ENCODE results near the gene ANKMY1.

DNA sequence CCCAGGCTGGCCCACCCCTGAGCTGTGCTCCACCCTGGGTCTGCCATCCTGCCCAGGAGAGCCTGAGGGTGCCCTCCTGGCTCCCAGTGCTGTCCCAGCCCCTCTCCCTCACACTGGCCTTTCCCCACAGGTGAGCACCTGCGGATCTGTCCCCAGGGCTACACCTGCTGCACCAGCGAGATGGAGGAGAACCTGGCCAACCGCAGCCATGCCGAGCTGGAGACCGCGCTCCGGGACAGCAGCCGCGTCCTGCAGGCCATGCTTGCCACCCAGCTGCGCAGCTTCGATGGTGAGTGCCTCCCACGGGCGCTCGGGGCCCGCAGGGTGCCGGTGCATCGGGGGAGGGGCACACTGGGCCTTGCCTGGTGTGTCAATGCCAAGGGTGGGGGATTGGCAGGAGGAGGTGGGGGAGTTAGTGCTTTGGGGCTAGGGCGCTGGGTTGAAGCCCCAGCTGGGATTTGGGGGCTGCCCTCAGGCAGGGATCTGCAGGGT is 98.8 kb downstream of the ANKMY1 start:
- TF ChIP-seq ZNF777 (tag by site-specific recombination; IDR thresholded peaks at IDR 0.05; ENCODE audit: borderline replicate concordance) (no peak), ZNF112 (tag by site-specific recombination; IDR thresholded peaks at IDR 0.05) (no peak), ZNF114 (tag by site-specific recombination; IDR thresholded peaks at IDR 0.05) (no peak)
- TF ChIP-seq, protein P1, sequence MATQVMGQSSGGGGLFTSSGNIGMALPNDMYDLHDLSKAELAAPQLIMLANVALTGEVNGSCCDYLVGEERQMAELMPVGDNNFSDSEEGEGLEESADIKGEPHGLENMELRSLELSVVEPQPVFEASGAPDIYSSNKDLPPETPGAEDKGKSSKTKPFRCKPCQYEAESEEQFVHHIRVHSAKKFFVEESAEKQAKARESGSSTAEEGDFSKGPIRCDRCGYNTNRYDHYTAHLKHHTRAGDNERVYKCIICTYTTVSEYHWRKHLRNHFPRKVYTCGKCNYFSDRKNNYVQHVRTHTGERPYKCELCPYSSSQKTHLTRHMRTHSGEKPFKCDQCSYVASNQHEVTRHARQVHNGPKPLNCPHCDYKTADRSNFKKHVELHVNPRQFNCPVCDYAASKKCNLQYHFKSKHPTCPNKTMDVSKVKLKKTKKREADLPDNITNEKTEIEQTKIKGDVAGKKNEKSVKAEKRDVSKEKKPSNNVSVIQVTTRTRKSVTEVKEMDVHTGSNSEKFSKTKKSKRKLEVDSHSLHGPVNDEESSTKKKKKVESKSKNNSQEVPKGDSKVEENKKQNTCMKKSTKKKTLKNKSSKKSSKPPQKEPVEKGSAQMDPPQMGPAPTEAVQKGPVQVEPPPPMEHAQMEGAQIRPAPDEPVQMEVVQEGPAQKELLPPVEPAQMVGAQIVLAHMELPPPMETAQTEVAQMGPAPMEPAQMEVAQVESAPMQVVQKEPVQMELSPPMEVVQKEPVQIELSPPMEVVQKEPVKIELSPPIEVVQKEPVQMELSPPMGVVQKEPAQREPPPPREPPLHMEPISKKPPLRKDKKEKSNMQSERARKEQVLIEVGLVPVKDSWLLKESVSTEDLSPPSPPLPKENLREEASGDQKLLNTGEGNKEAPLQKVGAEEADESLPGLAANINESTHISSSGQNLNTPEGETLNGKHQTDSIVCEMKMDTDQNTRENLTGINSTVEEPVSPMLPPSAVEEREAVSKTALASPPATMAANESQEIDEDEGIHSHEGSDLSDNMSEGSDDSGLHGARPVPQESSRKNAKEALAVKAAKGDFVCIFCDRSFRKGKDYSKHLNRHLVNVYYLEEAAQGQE (tag by site-specific recombination; IDR thresholded peaks at IDR 0.05) = no peak
- TF ChIP-seq, protein P2, sequence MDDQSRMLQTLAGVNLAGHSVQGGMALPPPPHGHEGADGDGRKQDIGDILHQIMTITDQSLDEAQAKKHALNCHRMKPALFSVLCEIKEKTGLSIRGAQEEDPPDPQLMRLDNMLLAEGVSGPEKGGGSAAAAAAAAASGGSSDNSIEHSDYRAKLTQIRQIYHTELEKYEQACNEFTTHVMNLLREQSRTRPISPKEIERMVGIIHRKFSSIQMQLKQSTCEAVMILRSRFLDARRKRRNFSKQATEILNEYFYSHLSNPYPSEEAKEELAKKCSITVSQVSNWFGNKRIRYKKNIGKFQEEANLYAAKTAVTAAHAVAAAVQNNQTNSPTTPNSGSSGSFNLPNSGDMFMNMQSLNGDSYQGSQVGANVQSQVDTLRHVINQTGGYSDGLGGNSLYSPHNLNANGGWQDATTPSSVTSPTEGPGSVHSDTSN (CRISPR knock-in tag; IDR thresholded peaks at IDR 0.05) = no peak

Measured in HEK293 (cell line).